GM12874 (cell line): ENCODE data around the gene MARCHF5.

Source experiments
- TF ChIP-seq, protein P1 (sequence below): IDR thresholded peaks from 2 replicates; pipeline ENCODE4 v1.5.1; 2011; ENCODE audit warnings: low read depth, mild to moderate bottlenecking, control low read depth, low read length, moderate library complexity; ENCODE audit not compliant: insufficient read depth

Gene MARCHF5

DNA sequence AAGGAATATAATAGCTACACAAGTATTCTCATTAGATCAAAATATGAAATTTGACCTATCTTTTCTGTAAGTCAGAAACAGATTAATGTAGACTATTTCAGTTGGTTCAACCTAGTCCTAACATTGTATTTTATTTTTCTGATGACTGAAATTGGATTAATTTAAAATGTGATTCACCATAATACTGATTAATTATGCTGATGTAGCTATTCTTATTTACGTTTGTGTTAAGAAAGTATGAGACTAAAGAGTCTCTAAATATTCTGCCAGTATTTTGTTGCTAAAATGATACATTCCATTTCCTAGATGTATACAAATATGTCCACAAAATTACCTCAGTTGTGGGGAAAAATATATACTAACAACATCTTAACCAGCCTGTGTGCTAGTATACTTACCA is 18.3 kb downstream of the MARCHF5 start:
- TF ChIP-seq, protein P1, sequence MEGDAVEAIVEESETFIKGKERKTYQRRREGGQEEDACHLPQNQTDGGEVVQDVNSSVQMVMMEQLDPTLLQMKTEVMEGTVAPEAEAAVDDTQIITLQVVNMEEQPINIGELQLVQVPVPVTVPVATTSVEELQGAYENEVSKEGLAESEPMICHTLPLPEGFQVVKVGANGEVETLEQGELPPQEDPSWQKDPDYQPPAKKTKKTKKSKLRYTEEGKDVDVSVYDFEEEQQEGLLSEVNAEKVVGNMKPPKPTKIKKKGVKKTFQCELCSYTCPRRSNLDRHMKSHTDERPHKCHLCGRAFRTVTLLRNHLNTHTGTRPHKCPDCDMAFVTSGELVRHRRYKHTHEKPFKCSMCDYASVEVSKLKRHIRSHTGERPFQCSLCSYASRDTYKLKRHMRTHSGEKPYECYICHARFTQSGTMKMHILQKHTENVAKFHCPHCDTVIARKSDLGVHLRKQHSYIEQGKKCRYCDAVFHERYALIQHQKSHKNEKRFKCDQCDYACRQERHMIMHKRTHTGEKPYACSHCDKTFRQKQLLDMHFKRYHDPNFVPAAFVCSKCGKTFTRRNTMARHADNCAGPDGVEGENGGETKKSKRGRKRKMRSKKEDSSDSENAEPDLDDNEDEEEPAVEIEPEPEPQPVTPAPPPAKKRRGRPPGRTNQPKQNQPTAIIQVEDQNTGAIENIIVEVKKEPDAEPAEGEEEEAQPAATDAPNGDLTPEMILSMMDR = no peak

DNA sequence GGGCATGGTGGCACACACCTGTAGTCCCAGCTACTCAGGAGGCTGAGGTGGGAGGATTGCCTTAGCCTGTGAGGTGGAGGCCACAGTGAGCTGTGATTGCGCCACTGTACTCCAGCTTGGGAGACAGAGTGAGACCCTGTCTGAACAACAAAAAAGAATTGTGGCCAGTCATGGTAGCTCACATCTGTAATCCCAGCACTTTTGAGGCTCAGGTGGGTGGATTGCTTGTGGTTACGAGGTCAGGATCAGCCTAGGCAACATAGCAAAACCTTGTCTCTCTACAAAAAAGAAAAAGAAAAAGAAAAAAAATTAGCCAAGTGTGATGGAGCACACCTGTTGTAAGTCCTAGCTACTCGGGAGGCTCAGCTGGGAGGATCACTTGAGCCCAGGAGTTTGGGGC is 22.8 kb downstream of the MARCHF5 start:
- TF ChIP-seq, protein P1 = no peak

DNA sequence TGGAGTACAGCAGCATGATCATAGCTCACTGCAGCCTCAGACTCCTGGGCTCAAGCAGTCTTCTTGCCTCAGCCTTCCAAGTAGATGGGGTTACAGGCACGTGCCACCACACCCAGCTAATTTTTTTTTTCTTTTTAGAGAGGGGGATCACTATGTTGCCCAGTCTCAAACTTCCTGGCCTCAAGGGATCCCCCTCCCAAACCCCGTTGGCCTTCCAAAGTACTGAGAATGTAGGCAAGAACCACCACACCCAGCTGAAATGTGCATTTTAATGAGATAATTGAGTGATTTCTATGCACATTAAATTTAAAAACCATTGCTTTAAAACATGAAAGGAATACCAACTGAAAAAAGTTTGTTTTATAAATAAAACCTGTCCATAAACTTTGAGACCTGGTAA is 25.6 kb downstream of the MARCHF5 start:
- TF ChIP-seq, protein P1 = no peak

DNA sequence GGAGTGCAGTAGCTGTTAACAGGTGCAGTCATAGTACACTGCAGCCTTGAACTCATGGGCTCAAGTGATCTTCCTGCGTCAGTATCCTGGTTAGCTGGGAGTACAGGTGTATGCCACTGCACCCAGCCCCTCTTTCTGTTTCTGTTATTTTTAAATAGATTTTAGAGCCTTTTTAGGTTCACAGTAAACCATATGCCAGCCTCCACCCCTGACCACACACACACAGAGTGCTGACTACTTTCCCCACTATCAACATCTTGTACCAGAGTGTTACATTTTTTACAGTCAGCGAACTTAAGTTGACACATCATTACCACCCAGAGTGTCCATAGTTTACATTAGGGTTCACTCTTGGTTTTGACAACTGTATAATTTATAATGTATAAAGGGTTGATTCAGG is 32.1 kb downstream of the MARCHF5 start:
- TF ChIP-seq, protein P1 = no peak

DNA sequence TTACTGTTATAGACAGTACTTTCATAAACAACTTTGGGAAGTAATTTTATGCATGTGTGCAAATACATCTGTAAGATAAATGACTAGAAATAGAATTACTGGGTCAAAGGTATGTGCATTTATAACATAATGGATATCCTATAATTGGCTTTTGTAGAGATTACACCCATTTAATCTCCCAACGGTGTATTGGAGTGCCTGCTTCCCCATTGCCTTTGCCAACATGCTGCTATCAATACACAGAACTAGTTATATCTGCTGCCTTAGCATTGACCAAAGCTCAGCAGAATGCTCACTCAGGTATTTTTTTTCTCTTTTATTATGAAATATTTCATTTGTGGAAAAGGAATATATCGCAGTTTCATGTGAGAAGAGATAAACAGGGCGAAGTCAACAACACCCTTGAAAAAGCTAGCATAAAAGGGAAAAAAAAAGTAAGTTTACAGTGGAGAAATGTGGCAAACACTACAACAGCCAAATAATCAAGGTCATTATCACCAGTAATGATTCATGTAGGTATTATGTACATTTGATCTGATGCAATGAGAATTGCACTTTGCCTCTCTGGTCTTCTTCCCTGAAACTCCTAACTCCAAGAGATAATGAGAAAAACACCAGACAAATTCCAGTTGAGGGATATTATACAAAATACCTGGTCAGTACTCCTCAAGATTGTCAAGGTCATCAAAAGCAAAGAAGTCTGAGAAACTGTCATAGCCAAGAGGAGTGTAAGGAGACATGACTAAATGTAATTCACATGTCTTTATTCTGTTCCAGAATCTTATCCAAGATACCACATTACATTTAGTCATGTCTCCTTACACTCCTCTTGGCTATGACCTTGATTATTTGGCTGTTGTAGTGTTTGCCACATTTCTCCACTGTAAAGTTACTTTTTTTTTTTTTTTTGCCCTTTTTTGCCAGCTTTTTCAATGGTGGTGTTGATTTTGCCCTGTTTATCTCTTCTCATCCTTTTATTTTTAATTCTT is 36.8 kb downstream of the MARCHF5 start:
- TF ChIP-seq, protein P1 = no peak

DNA sequence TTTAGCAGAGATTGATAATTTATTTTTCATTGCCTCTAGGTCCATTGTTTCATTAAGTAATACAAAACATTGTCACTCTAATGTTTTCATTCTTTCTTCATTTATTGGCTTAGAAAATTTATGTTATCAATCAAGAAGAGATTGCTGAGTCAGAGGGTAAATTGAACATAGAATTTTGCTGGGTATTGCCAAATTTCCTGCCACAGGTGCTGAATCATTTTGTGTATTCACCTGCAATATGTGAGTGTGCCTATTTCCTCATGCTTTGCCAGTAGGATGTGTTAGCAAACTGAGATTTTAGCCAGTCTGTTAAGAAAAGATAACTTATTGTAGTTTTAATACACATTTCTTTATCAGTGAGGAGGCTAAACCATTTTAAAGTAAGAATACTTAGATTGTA is 38.0 kb downstream of the MARCHF5 start:
- TF ChIP-seq, protein P1 = no peak

DNA sequence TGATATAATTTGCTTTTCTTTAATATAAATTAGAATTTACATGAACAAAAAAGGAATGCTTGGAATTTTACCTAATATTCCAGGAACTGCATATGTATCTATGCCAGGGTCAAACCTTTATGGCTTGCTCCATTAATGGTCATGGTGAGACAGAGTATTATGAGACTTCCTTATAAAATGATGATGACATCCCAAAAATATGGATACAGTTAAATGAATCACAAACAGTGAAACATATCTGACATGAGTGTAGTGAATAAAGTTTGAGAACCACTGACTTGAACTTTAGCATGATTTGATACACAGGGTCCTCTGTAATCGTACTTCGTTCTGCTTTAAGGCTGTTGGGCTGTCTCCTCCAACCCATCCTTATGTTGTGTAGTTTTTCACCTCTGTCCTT is 51.8 kb downstream of the MARCHF5 start:
- TF ChIP-seq, protein P1 = no peak
